HepG2 (cell line): ENCODE results near the gene SIX5. TPM values are rescaled to one million over a fixed set of nuclear protein-coding genes. Genes with fewer than 3 reads are reported as not detected.
A peak's percentile ranks its signal among the peaks of the same experiment; 100 is the strongest.

Experiments
- ATAC-seq: fragments of 200-7000 bp; cut with Tn5 transposase; 3 replicates; pipeline ENCODE4 v1.9.1; 2020; ENCODE audit warnings: mild to moderate bottlenecking, moderate library complexity
- BruUV-seq: library from RNA; stranded (reverse); fragments of 400-500 nt; replicated peaks from 2 replicates; lab custom pipeline; 2021; lab: Mats Ljungman, UMichigan
- CTCF ChIA-PET: fragments of 300-600 bp; formaldehyde crosslinking; extraction: SDS; loops from one replicate; lab custom pipeline; 2021; ENCODE audit warnings: low total read pairs, inconsistent platforms, low intra/inter-chr PET ratio; lab: Yijun Ruan, JAX
- POLR2A ChIA-PET: fragments of 350-600 bp; sonication (Branson Sonifier 250); formaldehyde crosslinking; loops from one replicate; lab custom pipeline; 2020; ENCODE audit warnings: antibody characterized with exemption, inconsistent platforms; lab: Yijun Ruan, JAX
- DNase-seq: peaks from one replicate; pipeline ENCODE4 v3.0.0-alpha.2; 2015; ENCODE audit warnings: low spot score
- FAIRE-seq: peaks from 3 replicates; lab custom pipeline; 2011; peaks lifted over from hg19 to GRCh38; lab: Jason Lieb, UNC
- H2AFZ ChIP-seq: one replicate; pipeline ENCODE4 v1.6.1; 2011; ENCODE audit warnings: low read length, inconsistent platforms
- H3K27ac ChIP-seq: fragments of 300-600 bp; 3 replicates; pipeline ENCODE4 v1.8.0; 2011; ENCODE audit warnings: mixed run types, mild to moderate bottlenecking, mixed read lengths, low read length, inconsistent platforms; ENCODE audit not compliant: insufficient read depth; ENCODE audit errors: extremely low read length
- H3K27me3 ChIP-seq, 2 experiments: fragments of 200-600 bp in 1 of 2; 2 replicates in 1 of 2; 3 replicates in 1 of 2; pipeline versions ENCODE4 v1.6.0 to v1.8.0; 2011; ENCODE audit warnings: low read length in 2 of 2, mild to moderate bottlenecking in 2 of 2, moderate library complexity in 2 of 2, inconsistent platforms in 1 of 2; ENCODE audit not compliant: insufficient read depth in 2 of 2, control insufficient read depth in 1 of 2
- H3K36me3 ChIP-seq, 2 experiments: fragments of 200-600 bp in 1 of 2; replicated peaks in 1 of 2; 2 replicates in 1 of 2; 3 replicates in 1 of 2; pipeline versions ENCODE4 v1.5.1 to v1.8.0; 2011; ENCODE audit warnings: low read length in 2 of 2, inconsistent platforms in 1 of 2; ENCODE audit not compliant: insufficient read depth in 2 of 2, control insufficient read depth in 1 of 2
- H3K4me1 ChIP-seq: 2 replicates; pipeline ENCODE4 v1.5.1; 2012; ENCODE audit warnings: low read length, inconsistent platforms; ENCODE audit not compliant: insufficient read depth
- H3K4me2 ChIP-seq: 2 replicates; pipeline ENCODE4 v1.6.0; 2011; ENCODE audit warnings: low read depth, low read length, inconsistent platforms
- H3K4me3 ChIP-seq, 3 experiments: fragments of 200-600 bp in 1 of 3; sonication (generic), shearing (Covaris generic) in 1 of 3; replicated peaks in 1 of 3; 2 replicates each; pipeline ENCODE4 v1.5.1; 2011 to 2016; ENCODE audit warnings: low read length in 3 of 3, inconsistent platforms in 2 of 3, low read depth in 2 of 3, mild to moderate bottlenecking in 2 of 3, control low read depth in 1 of 3, mixed read lengths in 1 of 3; ENCODE audit not compliant: insufficient read depth in 1 of 3
- H3K79me2 ChIP-seq: one replicate; pipeline ENCODE4 v1.6.1; 2011; ENCODE audit warnings: low read length, inconsistent platforms; ENCODE audit not compliant: insufficient read depth
- H3K9ac ChIP-seq: 2 replicates; pipeline ENCODE4 v1.6.0; 2011; ENCODE audit warnings: mild to moderate bottlenecking, low read depth, low read length, inconsistent platforms; ENCODE audit not compliant: insufficient read depth
- H3K9me3 ChIP-seq: 2 replicates; pipeline ENCODE4 v1.5.1; 2012; ENCODE audit warnings: mild to moderate bottlenecking, low read length
- H4K20me1 ChIP-seq: 2 replicates; pipeline ENCODE4 v1.6.0; 2011; ENCODE audit warnings: inconsistent platforms, mild to moderate bottlenecking, low read length, moderate library complexity; ENCODE audit not compliant: insufficient read depth
- FOXK1 ChIP-seq: sonication (generic); formaldehyde crosslinking; IDR thresholded peaks from 2 replicates; pipeline ENCODE4 v1.4.0; 2020; ENCODE audit warnings: low read depth, missing genetic modification reagents, borderline replicate concordance
- FOXK2 ChIP-seq: fragments of 450-650 bp; IDR thresholded peaks from 2 replicates; pipeline ENCODE4 v1.6.1; 2016
- GTF3A ChIP-seq: sonication (generic); formaldehyde crosslinking; conservative IDR thresholded peaks from 2 replicates; pipeline ENCODE4 v1.4.0; 2020; ENCODE audit warnings: mild to moderate bottlenecking, missing genetic modification reagents
- HNF4A ChIP-seq: sonication (generic); formaldehyde crosslinking; IDR thresholded peaks from 2 replicates; pipeline ENCODE4 v1.4.0; 2020; ENCODE audit warnings: missing genetic modification reagents
- MXD4 ChIP-seq: IDR thresholded peaks from 2 replicates; pipeline ENCODE4 v1.6.1; 2016; ENCODE audit warnings: mild to moderate bottlenecking, missing biosample characterization, missing genetic modification reagents
- NR1H2 ChIP-seq: sonication (generic); formaldehyde crosslinking; IDR thresholded peaks from 2 replicates; pipeline ENCODE4 v1.8.1; 2022; ENCODE audit warnings: low read depth, missing genetic modification reagents, borderline replicate concordance
- POLR2A ChIP-seq, 2 experiments: IDR thresholded peaks; 2 replicates each; pipeline ENCODE4 v1.6.1; 2011; ENCODE audit warnings: low read depth in 2 of 2, low read length in 2 of 2, mild to moderate bottlenecking in 1 of 2, moderate library complexity in 1 of 2; ENCODE audit not compliant: insufficient read depth in 1 of 2
- TGIF2 ChIP-seq: IDR thresholded peaks from 2 replicates; pipeline ENCODE4 v1.6.1; 2016; ENCODE audit warnings: control low read depth, missing compliant biosample characterization
- XBP1 ChIP-seq: sonication (generic); formaldehyde crosslinking; IDR thresholded peaks from 2 replicates; pipeline ENCODE4 v1.5.0; 2020; ENCODE audit warnings: missing genetic modification reagents
- YEATS4 ChIP-seq: sonication (generic); formaldehyde crosslinking; IDR thresholded peaks from 2 replicates; pipeline ENCODE4 v1.4.0; 2020; ENCODE audit warnings: missing genetic modification reagents, borderline replicate concordance
- ZNF101 ChIP-seq: sonication (generic); formaldehyde crosslinking; IDR thresholded peaks from 2 replicates; pipeline ENCODE4 v1.4.0; 2020; ENCODE audit warnings: mild to moderate bottlenecking, low read depth, missing genetic modification reagents, borderline replicate concordance
- ZNF574 ChIP-seq: sonication (generic); formaldehyde crosslinking; IDR thresholded peaks from 2 replicates; pipeline ENCODE4 v1.4.0; 2020; ENCODE audit warnings: missing genetic modification reagents
- ZNF687 ChIP-seq: sonication (generic); formaldehyde crosslinking; IDR thresholded peaks from 2 replicates; pipeline ENCODE4 v1.5.1; 2020; ENCODE audit warnings: mild to moderate bottlenecking, missing genetic modification reagents, moderate library complexity
- ZNF747 ChIP-seq: sonication (generic); formaldehyde crosslinking; IDR thresholded peaks from 2 replicates; pipeline ENCODE4 v1.8.1; 2023; ENCODE audit warnings: missing genetic modification reagents, mild to moderate bottlenecking, borderline replicate concordance
- ZNF770 ChIP-seq: sonication (generic); formaldehyde crosslinking; IDR thresholded peaks from 2 replicates; pipeline ENCODE4 v1.5.0; 2020; ENCODE audit warnings: mild to moderate bottlenecking, missing genetic modification reagents
- ZSCAN25 ChIP-seq: sonication (generic); formaldehyde crosslinking; IDR thresholded peaks from 2 replicates; pipeline ENCODE4 v1.8.0; 2022; ENCODE audit warnings: mild to moderate bottlenecking, missing genetic modification reagents
- WGBS: methylation state at CpG from one replicate; pipeline ENCODE4 v1.1.6; 2017; ENCODE audit warnings: low lambda C conversion rate; 5-methylcytosine and 5-hydroxymethylcytosine counted together
- in situ Hi-C: cut with HindIII; loops from 2 replicates; pipeline ENCODE4 v1.10.0; 2017; ENCODE audit warnings: low pct_unique_long_range_greater_than_20kb; ENCODE audit not compliant: extremely low pct_ligation_motif_present
- intact Hi-C: fragments of 100-400 bp; cut with micrococcal nuclease; formaldehyde crosslinking; loops from one replicate; pipeline ENCODE4 v1.10.0; 2022; ENCODE audit not compliant: unreplicated experiment
- polyA plus RNA-seq, 8 experiments: library from polyadenylated mRNA; depleted of rRNA in 3 of 8; stranded (reverse) in 7 of 8; unstranded in 1 of 8; fragments of >200 nt; fragmentation: Illumina TruSeq in 4 of 8; extraction: Trizol in 4 of 8; gene quantifications; 2 replicates each; pipeline versions ENCODE4 v1.2.1 to v1.2.3, GENCODE V29; 2011 to 2016; ENCODE audit warnings: low read depth in 4 of 8, missing spikeins in 1 of 8, mixed read lengths in 1 of 8; ENCODE audit not compliant: insufficient read depth in 1 of 8
- total RNA-seq, 5 experiments: library from RNA; depleted of rRNA; stranded (reverse); fragments of >200 nt; fragmentation: Illumina TruSeq; extraction: Trizol; gene quantifications; 2 replicates each; pipeline ENCODE4 v1.2.3, GENCODE V29; 2016; ENCODE audit warnings: low read depth in 1 of 5

The SIX5 gene
- total and polyA plus RNA-seq, 2 of the 13 experiments (the other 11 are each of a cell fraction or from before 2014, with no cell fraction given): 7.7 to 10.5 TPM

- Histone ChIP-seq H3K27me3 (peaks cover 5 to 7% of the 10 kb centered on the region in 2 experiments; a peak in 2 of 5 replicates), H4K20me1 (no peaks in the 10 kb centered on the region), H3K9ac (peak overlapping the region; percentile 91), H3K79me2 (peaks cover 3% of the 10 kb centered on the region), H3K9me3 (no peaks in the 10 kb centered on the region), H3K4me3 (peak overlapping the region; percentile 75 to 87 (median 76)), H3K4me1 (peaks cover 16% of the 10 kb centered on the region), H3K27ac (peak overlapping the region; percentile 91), H2AFZ (no peak overlapping the region), H3K4me2 (peak overlapping the region; percentile 93), H3K36me3 (no peaks in the 10 kb centered on the region)
- in situ Hi-C loops: no loop called here
- peak; percentile 20 for ATAC-seq
- POLR2A ChIA-PET: interaction anchor here (0.5 to 4.7 kb wide), 17 partner anchors 8 to 115 kb away, joined by 3 to 94 read pairs (median 5); partner anchors contain the start of genes DMWD, FBXO46, FOXA3 and QPCTL
- 0% methylated on average over 13 of the region's 31 CpGs for WGBS
- peak; percentile 66 for FAIRE-seq
- peak; percentile 78 for DNase-seq
- BruUV-seq: no TSS peak
- intact Hi-C loops: loop anchor here (5.0 kb wide), 1 partner anchor 35 kb away; the partner anchor contains the start of genes FBXO46 and MEIOSIN
- CTCF ChIA-PET: no interaction called here
- TF ChIP-seq HNF4A (CRISPR knock-in tag) (no peak), ZNF101 (CRISPR knock-in tag) (no peak), ZSCAN25 (CRISPR knock-in tag) (peak; percentile 39; the same call in 1 of the 2 replicates), ZNF747 (CRISPR knock-in tag) (peak; percentile 57; the same call in 1 of the 2 replicates), MXD4 (CRISPR knock-in tag) (peak; percentile 42; the same call in 1 of the 2 replicates), ZNF574 (peak; percentile 5; the same call in 1 of the 2 replicates), NR1H2 (no peak), FOXK1 (peak; percentile 56; the same call in 1 of the 2 replicates), ZNF770 (peak; percentile 11; the same call in 1 of the 2 replicates), ZNF687 (peak; percentile 36; the same call in 1 of the 2 replicates), POLR2A (IDR thresholded peaks at IDR 0.05; ENCODE audit: insufficient read depth in 1 of 2, low read depth in 2 of 2, low read length in 2 of 2) (peak; percentile 29 to 32; a peak in 1 of 4 replicates), XBP1 (CRISPR knock-in tag) (no peak), FOXK2 (peak; percentile 26; the same call in 1 of the 2 replicates), TGIF2 (peak; percentile 72; the same call in 1 of the 2 replicates), GTF3A (CRISPR knock-in tag) (no peak), YEATS4 (CRISPR knock-in tag) (0 out of 2 replicates have a peak, but pooled peaks have one; percentile 13)
Observed at GRCh38 chr19:45767410-45767880, 1.6 kb downstream of the SIX5 start.
